Right lobe of liver (tissue), 6 donors: ENCODE data around the gene ZBTB7C. TPM values are rescaled to one million over a fixed set of nuclear protein-coding genes. Genes with fewer than 3 reads are reported as not detected.

Experiments
- ATAC-seq, 4 donors: fragments of 200-7000 bp; cut with Tn5 transposase; one replicate each; pipeline ENCODE4 v1.9.1; 2020; ENCODE audit warnings: mild to moderate bottlenecking in 4 of 4, moderate library complexity in 4 of 4
- DNase-seq, 3 donors: peaks; one replicate each; pipeline ENCODE4 v3.0.0-alpha.2; 2020
- H3K27ac ChIP-seq, 3 donors: fragments of 200-600 bp; one replicate each; pipeline ENCODE4 v1.8.0; 2022
- H3K27me3 ChIP-seq, 2 donors: fragments of 200-600 bp; one replicate each; pipeline ENCODE4 v1.8.0; 2022
- H3K36me3 ChIP-seq, 4 donors: fragments of 200-600 bp; sonication (generic) in 1 of 4; one replicate each; pipeline versions ENCODE4 v1.5.1 to v1.8.0; 2017 to 2022; ENCODE audit warnings: control low read depth in 1 of 4
- H3K4me1 ChIP-seq, 4 donors: fragments of 200-600 bp; sonication (generic) in 1 of 4; one replicate each; pipeline versions ENCODE4 v1.5.1 to v1.8.0; 2017 to 2022; ENCODE audit warnings: control low read depth in 1 of 4
- H3K4me3 ChIP-seq, 3 donors: fragments of 200-600 bp; one replicate each; pipeline ENCODE4 v1.8.0; 2022
- H3K9me3 ChIP-seq, 4 donors: fragments of 200-600 bp; sonication (generic) in 1 of 4; one replicate each; pipeline versions ENCODE4 v1.5.1 to v1.8.0; 2017 to 2022; ENCODE audit warnings: control low read depth in 1 of 4
- CTCF ChIP-seq, 4 donors: fragments of 200-600 bp in 3 of 4; fragments of 450-650 bp in 1 of 4; IDR thresholded peaks; one replicate each; pipeline versions ENCODE4 v1.5.1 to v1.8.0; 2016 to 2022; ENCODE audit warnings: antibody characterized with exemption in 4 of 4, mild to moderate bottlenecking in 2 of 4
- POLR2A ChIP-seq: fragments of 450-650 bp; IDR thresholded peaks from one replicate; pipeline ENCODE4 v1.6.1; 2017; ENCODE audit warnings: antibody characterized with exemption, mild to moderate bottlenecking
- WGBS: methylation state at CpG from one replicate; pipeline ENCODE4 v1.1.6; 2018; ENCODE audit warnings: low coverage, low lambda C conversion rate; ENCODE audit not compliant: insufficient coverage; ENCODE audit errors: missing lambda C conversion rate; 5-methylcytosine and 5-hydroxymethylcytosine counted together
- intact Hi-C, 2 donors: fragments of 100-400 bp; cut with DNase I; formaldehyde crosslinking; loops; one replicate each; pipeline versions ENCODE4 v1.11.2 to v1.14.1; 2022
- total RNA-seq, 6 experiments: library from RNA; depleted of rRNA in 2 of 6; stranded (reverse); fragments of >200 nt in 2 of 6; fragmentation: NEBNext Ultra II Directional in 3 of 6; extraction: Animal tissue kit (Norgen Biotek cat#: 25700) in 3 of 6; gene quantifications; one replicate each; pipeline versions ENCODE4 v1.1.0 to v1.2.4, GENCODE V29; 2016 to 2023
- donor health status: DM: no; HTN: yes; CAD: no.
- donor health status: DM: no; HTN: no; CAD: no.
- donor health status: DM: no; HTN: no; CAD: no.
- donor health status: DM: no; HTN: yes; CAD: no.
- donor health status: DM: no; HTN: yes; CAD: no.

The ZBTB7C gene
- total RNA-seq, 6 experiments from 2014 or later, result 1.1 to 1.7 (median 1.3) TPM

- WGBS, result 44% methylated on average over 1 of the region's 6 CpGs
Measured at GRCh38 chr18:48123324-48123723, 285.9 kb downstream of the ZBTB7C start.

GRCh38 chr18:48122816-48123215, 286.4 kb downstream of the ZBTB7C start:
- intact Hi-C loops, result no loop called here
- DNase-seq, result no peak
- no peaks in the 10 kb centered on the region for H3K4me1 ChIP-seq
- 74% methylated on average over 3 of the region's 4 CpGs for WGBS
- TF ChIP-seq POLR2A (no peak), CTCF (IDR thresholded peaks at IDR 0.05) (no peak)
- no peak overlapping the region for H3K4me3 ChIP-seq
- no peaks in the 10 kb centered on the region for H3K9me3 ChIP-seq
- no peak overlapping the region for H3K27ac ChIP-seq
- no peaks in the 10 kb centered on the region for H3K27me3 ChIP-seq
- no peaks in the 10 kb centered on the region for H3K36me3 ChIP-seq
- ATAC-seq, result no peak

More at GRCh38 chr18:48123324-48123723, 285.9 kb downstream of the ZBTB7C start:
- Histone ChIP-seq H3K27me3 (no peaks in the 10 kb centered on the region), H3K9me3 (no peaks in the 10 kb centered on the region), H3K27ac (no peak overlapping the region), H3K4me1 (no peaks in the 10 kb centered on the region), H3K36me3 (no peaks in the 10 kb centered on the region), H3K4me3 (no peak overlapping the region)
- DNase-seq (no peak), ATAC-seq (no peak)
- TF ChIP-seq POLR2A (no peak), CTCF (IDR thresholded peaks at IDR 0.05) (no peak)
- intact Hi-C loops, result no loop called here

- ATAC-seq (no peak), DNase-seq (no peak)
- H3K4me3 ChIP-seq, result no peak overlapping the region
- H3K4me1 ChIP-seq, result no peaks in the 10 kb centered on the region
- no peaks in the 10 kb centered on the region for H3K27me3 ChIP-seq
- intact Hi-C loops, result no loop called here
- H3K9me3 ChIP-seq, result no peaks in the 10 kb centered on the region
- no peak overlapping the region for H3K27ac ChIP-seq
- WGBS, result 81% methylated on average over 3 of the region's 3 CpGs
- TF ChIP-seq POLR2A, result no peak
- no peak for TF ChIP-seq CTCF (IDR thresholded peaks at IDR 0.05)
- H3K36me3 ChIP-seq, result no peaks in the 10 kb centered on the region
Measured at GRCh38 chr18:48122376-48122775, 286.8 kb downstream of the ZBTB7C start.

GRCh38 chr18:48121752-48122151, 287.4 kb downstream of the ZBTB7C start:
- Histone ChIP-seq H3K27me3 (no peaks in the 10 kb centered on the region), H3K9me3 (no peaks in the 10 kb centered on the region), H3K27ac (no peak overlapping the region), H3K4me3 (no peak overlapping the region), H3K36me3 (no peaks in the 10 kb centered on the region), H3K4me1 (no peaks in the 10 kb centered on the region)
- TF ChIP-seq CTCF (IDR thresholded peaks at IDR 0.05) (no peak), POLR2A (no peak)
- DNase-seq (no peak), ATAC-seq (peak in 1 of 4 donors; percentile 6)
- WGBS, result 86% methylated on average over 1 of the region's 3 CpGs
- intact Hi-C loops, result no loop called here

- intact Hi-C loops, result no loop called here
- H3K36me3 ChIP-seq, result no peaks in the 10 kb centered on the region
- 92% methylated on average over 4 of the region's 5 CpGs for WGBS
- ATAC-seq, result no peak
- H3K4me1 ChIP-seq, result no peaks in the 10 kb centered on the region
- TF ChIP-seq POLR2A, result no peak
- TF ChIP-seq CTCF (IDR thresholded peaks at IDR 0.05), result no peak
- H3K9me3 ChIP-seq, result no peaks in the 10 kb centered on the region
- no peak overlapping the region for H3K27ac ChIP-seq
- no peaks in the 10 kb centered on the region for H3K27me3 ChIP-seq
- no peak for DNase-seq
- H3K4me3 ChIP-seq, result no peak overlapping the region
Measured at GRCh38 chr18:48119204-48119603, 290.0 kb downstream of the ZBTB7C start.
